RWPE2 (cell line): Measurements from ENCODE around the gene UBE2E2.

Experiments
- ATAC-seq: fragments of 200-7000 bp; cut with Tn5 transposase; 3 replicates; pipeline ENCODE4 v1.9.1; 2021; ENCODE audit warnings: low read depth
- DNase-seq: peaks from one replicate; pipeline ENCODE4 v3.0.0-alpha.2; 2020; ENCODE audit warnings: low spot score
- H3K27ac ChIP-seq: fragments of 450-650 bp; 2 replicates; pipeline ENCODE4 v1.5.1; 2017; ENCODE audit warnings: mild to moderate bottlenecking; ENCODE audit not compliant: poor library complexity, severe bottlenecking
- H3K27me3 ChIP-seq: fragments of 250-450 bp; sonication (Bioruptor Pico); 2 replicates; pipeline ENCODE4 v1.5.1; 2021; ENCODE audit warnings: mild to moderate bottlenecking, moderate library complexity; ENCODE audit not compliant: insufficient read depth, poor library complexity, severe bottlenecking
- H3K36me3 ChIP-seq: fragments of 250-450 bp; sonication (Bioruptor Pico); 2 replicates; pipeline ENCODE4 v1.5.1; 2020; ENCODE audit warnings: low read depth, mild to moderate bottlenecking, moderate library complexity
- H3K4me1 ChIP-seq: fragments of 250-450 bp; sonication (Bioruptor Pico); 2 replicates; pipeline ENCODE4 v1.5.1; 2021; ENCODE audit warnings: mild to moderate bottlenecking, moderate library complexity; ENCODE audit not compliant: insufficient read depth, poor library complexity, severe bottlenecking
- H3K4me3 ChIP-seq: fragments of 250-450 bp; sonication (Bioruptor Pico); 2 replicates; pipeline ENCODE4 v1.5.1; 2021; ENCODE audit warnings: mild to moderate bottlenecking, moderate library complexity; ENCODE audit not compliant: severe bottlenecking
- H3K9me3 ChIP-seq: fragments of 250-450 bp; sonication (Bioruptor Pico); 2 replicates; pipeline ENCODE4 v1.5.1; 2021; ENCODE audit warnings: mild to moderate bottlenecking, moderate library complexity; ENCODE audit not compliant: severe bottlenecking
- TF ChIP-seq, protein P1 (sequence below): fragments of 450-650 bp; IDR thresholded peaks from one replicate; pipeline ENCODE4 v1.5.1; 2017; ENCODE audit warnings: mild to moderate bottlenecking, moderate library complexity; ENCODE audit not compliant: poor library complexity, severe bottlenecking

Gene UBE2E2

DNA sequence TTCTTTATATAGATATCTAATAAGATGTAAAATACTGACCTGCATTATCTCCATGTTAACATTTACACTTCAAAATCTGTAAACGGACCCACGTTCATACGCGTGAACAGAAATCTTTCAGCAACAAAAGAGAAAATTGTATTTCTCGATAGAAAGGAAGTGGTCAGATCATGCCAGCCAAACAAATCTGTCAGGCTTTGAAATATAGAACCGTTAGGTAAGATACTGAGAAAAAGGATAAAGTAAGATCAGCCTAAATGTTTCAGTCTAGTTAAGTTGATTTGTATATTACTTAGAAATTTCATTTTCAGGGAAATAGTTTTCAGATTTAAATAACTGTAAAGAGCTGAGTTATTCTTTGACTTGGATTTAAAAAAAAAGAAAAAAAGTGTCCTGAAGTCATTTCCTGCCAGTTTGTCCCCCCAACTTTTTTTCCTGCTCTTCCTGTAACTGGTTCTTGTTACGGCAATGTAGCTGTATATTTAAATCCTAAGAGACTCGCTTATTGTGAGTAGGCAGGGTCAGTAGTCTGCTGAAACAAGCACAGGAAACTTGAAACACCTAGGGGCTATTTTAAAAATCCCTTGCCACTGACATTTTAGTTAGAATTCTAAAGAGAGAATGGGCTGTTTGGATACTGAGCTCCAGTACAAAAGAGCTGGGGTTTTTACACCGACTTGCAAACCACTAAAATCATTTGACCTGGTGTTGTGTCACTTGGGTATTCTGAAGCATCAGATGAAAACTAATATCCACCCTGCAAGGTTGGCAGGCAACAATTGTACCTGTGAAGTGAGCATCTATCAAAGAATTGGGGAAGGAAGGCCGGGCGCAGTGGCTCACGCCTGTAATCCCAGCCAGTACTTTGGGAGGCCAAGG, 237.5 kb downstream of the UBE2E2 start:
- Histone ChIP-seq H3K27ac (no peak overlapping the region), H3K9me3 (no peaks in the 10 kb centered on the region), H3K4me1 (no peaks in the 10 kb centered on the region), H3K4me3 (no peak overlapping the region), H3K27me3 (no peaks in the 10 kb centered on the region), H3K36me3 (no peaks in the 10 kb centered on the region)
- ATAC-seq (no peak), DNase-seq (no peak)
- TF ChIP-seq, protein P1, sequence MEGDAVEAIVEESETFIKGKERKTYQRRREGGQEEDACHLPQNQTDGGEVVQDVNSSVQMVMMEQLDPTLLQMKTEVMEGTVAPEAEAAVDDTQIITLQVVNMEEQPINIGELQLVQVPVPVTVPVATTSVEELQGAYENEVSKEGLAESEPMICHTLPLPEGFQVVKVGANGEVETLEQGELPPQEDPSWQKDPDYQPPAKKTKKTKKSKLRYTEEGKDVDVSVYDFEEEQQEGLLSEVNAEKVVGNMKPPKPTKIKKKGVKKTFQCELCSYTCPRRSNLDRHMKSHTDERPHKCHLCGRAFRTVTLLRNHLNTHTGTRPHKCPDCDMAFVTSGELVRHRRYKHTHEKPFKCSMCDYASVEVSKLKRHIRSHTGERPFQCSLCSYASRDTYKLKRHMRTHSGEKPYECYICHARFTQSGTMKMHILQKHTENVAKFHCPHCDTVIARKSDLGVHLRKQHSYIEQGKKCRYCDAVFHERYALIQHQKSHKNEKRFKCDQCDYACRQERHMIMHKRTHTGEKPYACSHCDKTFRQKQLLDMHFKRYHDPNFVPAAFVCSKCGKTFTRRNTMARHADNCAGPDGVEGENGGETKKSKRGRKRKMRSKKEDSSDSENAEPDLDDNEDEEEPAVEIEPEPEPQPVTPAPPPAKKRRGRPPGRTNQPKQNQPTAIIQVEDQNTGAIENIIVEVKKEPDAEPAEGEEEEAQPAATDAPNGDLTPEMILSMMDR = no peak

DNA sequence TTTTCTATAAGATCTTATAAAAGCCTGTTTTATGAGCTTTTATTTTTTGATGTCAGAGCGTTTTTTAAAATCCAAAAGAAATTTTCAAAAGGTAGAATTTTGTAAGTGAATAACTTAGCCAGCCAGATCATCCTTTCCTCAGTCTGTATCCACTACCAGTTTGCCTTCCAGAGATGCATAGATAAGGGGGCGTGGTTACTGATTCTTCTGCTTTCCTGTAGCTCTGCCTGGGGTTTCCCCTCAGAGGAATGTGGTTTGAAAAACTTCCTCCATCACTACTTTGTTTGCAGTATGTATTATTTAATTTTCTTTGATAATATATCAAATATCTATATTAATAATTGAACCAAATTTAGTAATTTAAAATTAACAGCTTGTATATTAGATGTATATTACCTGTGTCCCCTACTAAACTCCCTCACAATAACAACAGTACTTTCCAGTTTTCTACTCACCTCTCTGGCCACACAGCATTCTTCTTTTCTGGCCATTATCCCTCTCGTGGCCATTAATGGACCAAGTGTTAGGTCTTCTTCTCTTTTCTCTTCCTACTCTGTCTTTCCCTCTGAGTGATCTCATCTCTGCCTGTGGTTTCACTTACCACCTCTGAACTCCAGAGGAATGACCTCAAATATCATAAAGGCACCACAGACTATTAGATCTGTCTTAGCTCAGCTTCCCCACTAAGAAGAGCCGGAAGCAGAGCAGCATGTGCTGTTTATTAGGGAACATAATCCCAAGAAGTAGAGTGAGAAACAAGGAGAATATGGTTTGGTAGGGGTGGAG, 239.7 kb downstream of the UBE2E2 start:
- Histone ChIP-seq H3K4me3 (no peak overlapping the region), H3K9me3 (no peaks in the 10 kb centered on the region), H3K36me3 (no peaks in the 10 kb centered on the region), H3K27me3 (no peaks in the 10 kb centered on the region), H3K27ac (no peak overlapping the region), H3K4me1 (no peaks in the 10 kb centered on the region)
- ATAC-seq (no peak), DNase-seq (no peak)
- TF ChIP-seq, protein P1 = no peak

DNA sequence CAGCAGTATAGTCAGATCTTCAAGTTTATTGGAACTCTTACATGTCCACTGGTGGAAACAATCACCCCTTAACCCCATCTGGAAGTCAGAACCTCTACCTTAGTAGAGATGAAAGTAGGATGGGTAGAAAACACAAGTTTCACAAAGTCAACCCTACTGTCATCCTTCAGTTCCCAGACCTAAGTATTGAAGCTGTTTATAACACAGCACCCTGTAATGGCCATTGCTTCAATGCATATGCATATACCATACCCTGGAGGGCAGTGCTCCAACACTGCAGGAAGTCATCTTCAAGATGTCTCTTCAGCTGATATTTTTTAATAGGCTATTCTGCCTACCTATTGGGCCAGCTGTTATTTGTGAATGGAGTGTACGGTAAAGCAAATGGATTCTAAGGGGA, 241.3 kb downstream of the UBE2E2 start:
- no peak overlapping the region for H3K4me3 ChIP-seq
- H3K27me3 ChIP-seq = no peaks in the 10 kb centered on the region
- H3K36me3 ChIP-seq = no peaks in the 10 kb centered on the region
- no peak overlapping the region for H3K27ac ChIP-seq
- H3K9me3 ChIP-seq = no peaks in the 10 kb centered on the region
- TF ChIP-seq, protein P1 = no peak
- no peaks in the 10 kb centered on the region for H3K4me1 ChIP-seq
- ATAC-seq = no peak
- DNase-seq = no peak

DNA sequence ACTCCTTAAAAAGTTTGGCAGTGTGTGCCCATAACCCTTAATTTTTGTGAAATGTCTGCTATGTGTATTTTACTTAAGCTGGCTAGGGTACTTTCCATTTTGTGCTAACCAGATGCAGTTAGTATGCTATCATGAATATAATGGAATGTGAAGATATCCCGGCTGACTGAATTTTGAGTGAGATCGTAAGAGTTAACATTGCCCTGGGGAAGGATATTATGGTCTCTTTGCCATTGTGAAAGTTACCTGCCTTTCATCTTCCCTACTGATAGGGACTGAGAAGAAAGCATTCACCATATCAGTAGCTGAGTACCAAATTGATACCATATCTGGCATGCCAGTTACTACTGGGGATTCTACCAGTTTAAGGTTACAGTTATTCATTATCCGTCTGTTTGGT, 243.2 kb downstream of the UBE2E2 start:
- H3K9me3 ChIP-seq = no peaks in the 10 kb centered on the region
- H3K36me3 ChIP-seq = no peaks in the 10 kb centered on the region
- DNase-seq (no peak), ATAC-seq (no peak)
- no peaks in the 10 kb centered on the region for H3K4me1 ChIP-seq
- no peak overlapping the region for H3K4me3 ChIP-seq
- no peak overlapping the region for H3K27ac ChIP-seq
- TF ChIP-seq, protein P1 = no peak
- H3K27me3 ChIP-seq = no peaks in the 10 kb centered on the region
